ENCODE measurements around the gene UBASH3B. TPM values are rescaled to one million over a fixed set of nuclear protein-coding genes. Genes with fewer than 3 reads are reported as not detected.

UBASH3B gene
- total RNA-seq, 1 experiment from 2014 or later: 8.0 TPM

GRCh38 chr11:122746050-122746478 is 90.5 kb downstream of the UBASH3B start:
- H4K5ac ChIP-seq (ENCODE audit: insufficient read length, low read depth, low read length): no peak overlapping the region
- H3K36me3 Mint-ChIP-seq (ENCODE audit: insufficient read depth in 1 of 3, low read depth in 3 of 3): no peaks in the 10 kb centered on the region
- H3K14ac ChIP-seq (ENCODE audit: insufficient read depth, low read length): no peak overlapping the region; the same call in 1 of the 2 replicates
- H2BK120ac ChIP-seq (ENCODE audit: low read depth, low read length, poor library complexity, severe bottlenecking): no peak overlapping the region
- H3K27me3 ChIP-seq (ENCODE audit: insufficient read depth, low read length): no peaks in the 10 kb centered on the region
- no CpG with 5 or more reads among the region's 13 CpGs for WGBS (ENCODE audit: extremely low coverage, insufficient read length, low lambda C conversion rate)
- no peak overlapping the region for H2BK12ac ChIP-seq (ENCODE audit: insufficient read length, low read depth, low read length)
- H2BK20ac ChIP-seq (ENCODE audit: low read depth, low read length, poor library complexity, severe bottlenecking): no peak overlapping the region
- no peak overlapping the region for H3K23ac ChIP-seq (ENCODE audit: insufficient read length, low read depth, low read length)
- no peak overlapping the region for H4K91ac ChIP-seq (ENCODE audit: insufficient read length, low read depth, low read length)
- H3K9me3 ChIP-seq (ENCODE audit: control insufficient read depth, low read depth, low read length): no peaks in the 10 kb centered on the region
- H3K9me3 Mint-ChIP-seq: no peaks in the 10 kb centered on the region
- H2AK5ac ChIP-seq (ENCODE audit: insufficient read length, low read length): no peak overlapping the region
- TF ChIP-seq CTCF (conservative IDR thresholded peaks at IDR 0.05): no peak
- H4K20me1 ChIP-seq (ENCODE audit: control insufficient read depth, insufficient read depth, insufficient read length): no peaks in the 10 kb centered on the region
- DNase-seq: no peak
- no peak overlapping the region for H3K4me2 ChIP-seq (ENCODE audit: insufficient read depth, insufficient read length, low read length)
- no peak overlapping the region for H3K9ac ChIP-seq (ENCODE audit: extremely low read depth, insufficient read length, low read length)
- H3K4ac ChIP-seq (ENCODE audit: low read depth, low read length): no peak overlapping the region
- no peak overlapping the region for H3K27ac Mint-ChIP-seq
- H3T11ph ChIP-seq (ENCODE audit: low read length): no peak overlapping the region
- no peaks in the 10 kb centered on the region for H3K79me2 ChIP-seq (ENCODE audit: insufficient read depth, low read length)
- peaks cover 11 to 16% of the 10 kb centered on the region in 2 experiments; a peak in 3 of 4 replicates for H3K4me1 Mint-ChIP-seq
- H3K4me3 Mint-ChIP-seq: no peak overlapping the region
- H2BK15ac ChIP-seq (ENCODE audit: low read depth, low read length): no peak overlapping the region
- no peaks in the 10 kb centered on the region for H3K27me3 Mint-ChIP-seq (ENCODE audit: low read depth)
- no peak overlapping the region for H3K27ac ChIP-seq (ENCODE audit: insufficient read length, low read depth, low read length)
- H2BK5ac ChIP-seq (ENCODE audit: insufficient read length, low read length): no peak overlapping the region
- H2AFZ ChIP-seq (ENCODE audit: low read length): no peak overlapping the region
- H3K79me1 ChIP-seq (ENCODE audit: insufficient read depth, low read depth, low read length, poor library complexity, severe bottlenecking): no peaks in the 10 kb centered on the region
- H3K18ac ChIP-seq (ENCODE audit: insufficient read length, low read depth, low read length): no peak overlapping the region
- no peaks in the 10 kb centered on the region for H3K4me1 ChIP-seq (ENCODE audit: insufficient read depth, low read length)
- no peaks in the 10 kb centered on the region for H3K23me2 ChIP-seq (ENCODE audit: insufficient read length, low read depth, low read length, poor library complexity, severe bottlenecking)
- H3K56ac ChIP-seq (ENCODE audit: insufficient read length, low read depth, low read length): no peak overlapping the region
- H4K8ac ChIP-seq (replicated peaks; ENCODE audit: insufficient read length, low read depth, low read length): no peak overlapping the region
